ENCODE results near the gene SPG11.
"Not testable (repeated sequence)": the region's sequence is repeated elsewhere in the genome, so short reads cannot be mapped to it uniquely, and the experiment has no call there.

The SPG11 gene

GRCh38 chr15:44603126-44603525 is 60.3 kb downstream of the SPG11 start:
- DNase-seq: no peak

- DNase-seq: no peak
These were observed 64.6 kb downstream of the SPG11 start for GRCh38 chr15:44598892-44599291.

- DNase-seq: no peak
These were observed 65.4 kb downstream of the SPG11 start for GRCh38 chr15:44598066-44598465.

GRCh38 chr15:44596511-44597010 is 66.9 kb downstream of the SPG11 start:
- no peak for DNase-seq

GRCh38 chr15:44595656-44596510 is 67.6 kb downstream of the SPG11 start:
- no peak for DNase-seq

- DNase-seq: no peak
These were observed 68.2 kb downstream of the SPG11 start for GRCh38 chr15:44595246-44595645.

- no peak for DNase-seq
These were observed 70.3 kb downstream of the SPG11 start for GRCh38 chr15:44593042-44593736.

- DNase-seq: no peak
These were observed 72.1 kb downstream of the SPG11 start for GRCh38 chr15:44591326-44591725.

- DNase-seq: no peak
These were observed 74.9 kb downstream of the SPG11 start for GRCh38 chr15:44588541-44588940.

GRCh38 chr15:44585633-44586032 is 77.8 kb downstream of the SPG11 start:
- no peak for DNase-seq

GRCh38 chr15:44584162-44584749 is 79.2 kb downstream of the SPG11 start:
- peak; percentile 49 for DNase-seq

- no peak for DNase-seq
These were observed 83.4 kb downstream of the SPG11 start for GRCh38 chr15:44580105-44580504.

GRCh38 chr15:44574734-44575133 is 88.7 kb downstream of the SPG11 start:
- DNase-seq: no peak

GRCh38 chr15:44573386-44573785 is 90.1 kb downstream of the SPG11 start:
- no peak for DNase-seq

GRCh38 chr15:44570361-44570760 is 93.1 kb downstream of the SPG11 start:
- DNase-seq: no peak

GRCh38 chr15:44569316-44569715 is 94.1 kb downstream of the SPG11 start:
- no peak for DNase-seq

- no peak for DNase-seq
These were observed 95.1 kb downstream of the SPG11 start for GRCh38 chr15:44568338-44568737.

- DNase-seq: no peak
These were observed 97.3 kb downstream of the SPG11 start for GRCh38 chr15:44566155-44566540.

- DNase-seq: no peak
These were observed 97.9 kb downstream of the SPG11 start for GRCh38 chr15:44565387-44566154.

- DNase-seq: not testable (repeated sequence)
These were observed 102.5 kb downstream of the SPG11 start for GRCh38 chr15:44560926-44561325.

- DNase-seq: no peak
These were observed 108.3 kb downstream of the SPG11 start for GRCh38 chr15:44554934-44555723.

- no peak for DNase-seq
These were observed 112.7 kb downstream of the SPG11 start for GRCh38 chr15:44550734-44551133.

Measured in activated gamma-delta T cell treated with Interleukin-2 at 50 U/mL for 16 hours (primary cell).